Hepatocyte (in vitro differentiated cells): ENCODE data around the gene COX7A1.

ENCODE experiments used
- EZH2phosphoT487 ChIP-seq: fragments of 200-600 bp; sonication (generic); IDR thresholded peaks from one replicate; pipeline ENCODE4 v1.6.1; 2018; ENCODE audit warnings: antibody characterized with exemption, mild to moderate bottlenecking, low read depth, moderate library complexity; ENCODE audit not compliant: unreplicated experiment, severe bottlenecking
- TF ChIP-seq, protein P1 (sequence below): fragments of 200-600 bp; sonication (generic); IDR thresholded peaks from 2 replicates; pipeline ENCODE4 v1.5.1; 2016; ENCODE audit warnings: antibody characterized with exemption, mild to moderate bottlenecking; ENCODE audit not compliant: poor library complexity

DNA sequence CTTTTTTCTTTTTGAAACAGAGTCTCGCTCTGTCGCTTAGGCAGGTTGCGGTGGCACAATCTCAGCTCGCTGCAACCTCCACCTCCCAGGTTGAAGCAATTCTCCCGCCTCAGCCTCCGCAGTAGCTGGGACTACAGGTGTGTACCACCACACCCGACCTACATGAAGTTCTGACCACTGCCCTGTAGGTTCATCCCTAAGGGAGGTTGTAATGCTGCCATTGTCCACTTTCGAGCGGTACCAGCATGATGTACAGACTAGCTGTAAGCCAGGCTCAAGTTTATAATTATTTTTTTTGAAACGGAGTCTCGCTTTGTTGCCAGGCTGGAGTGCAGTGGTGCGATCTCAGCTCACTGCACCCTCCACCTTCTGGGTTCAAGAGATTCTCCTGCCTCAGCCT is 11.6 kb upstream of the COX7A1 start:
- TF ChIP-seq, protein P1, sequence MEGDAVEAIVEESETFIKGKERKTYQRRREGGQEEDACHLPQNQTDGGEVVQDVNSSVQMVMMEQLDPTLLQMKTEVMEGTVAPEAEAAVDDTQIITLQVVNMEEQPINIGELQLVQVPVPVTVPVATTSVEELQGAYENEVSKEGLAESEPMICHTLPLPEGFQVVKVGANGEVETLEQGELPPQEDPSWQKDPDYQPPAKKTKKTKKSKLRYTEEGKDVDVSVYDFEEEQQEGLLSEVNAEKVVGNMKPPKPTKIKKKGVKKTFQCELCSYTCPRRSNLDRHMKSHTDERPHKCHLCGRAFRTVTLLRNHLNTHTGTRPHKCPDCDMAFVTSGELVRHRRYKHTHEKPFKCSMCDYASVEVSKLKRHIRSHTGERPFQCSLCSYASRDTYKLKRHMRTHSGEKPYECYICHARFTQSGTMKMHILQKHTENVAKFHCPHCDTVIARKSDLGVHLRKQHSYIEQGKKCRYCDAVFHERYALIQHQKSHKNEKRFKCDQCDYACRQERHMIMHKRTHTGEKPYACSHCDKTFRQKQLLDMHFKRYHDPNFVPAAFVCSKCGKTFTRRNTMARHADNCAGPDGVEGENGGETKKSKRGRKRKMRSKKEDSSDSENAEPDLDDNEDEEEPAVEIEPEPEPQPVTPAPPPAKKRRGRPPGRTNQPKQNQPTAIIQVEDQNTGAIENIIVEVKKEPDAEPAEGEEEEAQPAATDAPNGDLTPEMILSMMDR: no peak
- no peak for TF ChIP-seq EZH2phosphoT487
